NCI-H2196 (cell line): ENCODE measurements around the gene KLK1.

Experiments
- DNase-seq: peaks from one replicate; lab custom pipeline; 2025; ENCODE audit not compliant: unreplicated experiment; lab: John Stamatoyannopoulos, UW

The KLK1 gene

DNA sequence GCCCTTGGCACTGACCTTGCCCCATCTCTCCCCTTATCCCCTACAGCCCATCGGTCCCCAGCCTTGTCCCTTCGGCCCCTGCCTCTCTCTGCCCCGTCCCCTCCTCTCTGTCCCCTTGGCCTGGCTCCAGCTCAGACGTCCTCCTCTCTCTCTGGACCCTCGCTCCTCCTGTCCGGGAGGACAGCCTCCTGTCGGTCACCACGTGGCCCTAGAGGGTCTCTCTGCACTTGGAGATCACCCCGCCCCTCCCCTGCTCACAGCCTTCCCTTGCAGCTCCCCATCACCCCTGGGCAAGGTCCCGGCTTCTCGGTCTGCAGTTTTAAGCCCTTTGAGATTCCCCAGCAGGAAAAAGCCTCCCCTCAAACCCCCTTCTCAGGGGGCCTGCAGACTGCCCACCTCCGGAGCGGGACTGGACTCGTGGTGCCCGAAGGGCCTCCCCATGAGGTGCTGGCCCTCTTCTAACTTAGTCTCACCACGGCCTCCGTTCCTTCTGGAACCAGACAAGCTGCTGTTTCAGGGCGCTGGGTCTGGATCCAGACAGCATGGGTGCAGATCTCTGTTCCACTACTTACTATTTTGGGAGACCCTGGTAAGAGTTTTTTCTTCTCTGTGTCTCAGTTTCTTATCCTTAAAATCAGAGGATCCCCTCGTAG is 13.1 kb upstream of the KLK1 start:
- DNase-seq = no peak

DNA sequence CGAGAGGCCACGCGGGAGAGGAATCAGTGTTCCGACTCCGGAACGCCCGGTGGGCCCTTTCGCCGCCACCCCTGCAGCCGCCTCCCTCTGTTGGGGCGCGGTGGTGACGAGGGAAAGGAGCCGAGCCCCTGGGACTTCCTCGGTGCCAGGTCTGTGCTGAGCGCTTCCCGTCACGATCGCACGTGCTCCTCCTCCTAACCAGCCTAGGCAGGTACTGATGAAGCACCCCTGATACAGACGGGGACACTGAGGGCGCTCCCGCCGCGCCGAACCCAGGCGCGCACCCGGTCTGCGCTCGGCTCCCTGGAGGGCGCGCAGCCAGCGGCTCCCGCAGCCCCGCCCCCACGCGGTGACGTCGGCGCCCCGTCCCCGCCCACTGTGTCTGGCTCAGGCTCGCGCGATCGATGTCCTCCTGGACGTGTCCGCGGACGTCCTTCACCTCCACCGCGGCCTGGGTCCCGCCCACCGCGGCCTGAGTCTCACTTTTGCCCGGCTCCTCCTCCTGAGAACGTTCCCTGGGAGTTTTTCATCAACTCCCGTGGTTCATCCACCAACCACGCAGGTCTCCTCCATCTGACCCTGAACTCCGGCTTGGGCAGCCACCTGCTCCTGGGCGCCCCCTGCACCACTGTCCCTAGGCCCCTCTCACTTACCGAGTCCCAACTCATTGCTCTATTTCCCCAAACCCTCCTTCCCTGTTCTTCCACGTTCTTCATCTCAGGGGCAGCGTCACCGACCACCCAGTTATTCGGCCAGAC is 12.4 kb upstream of the KLK1 start:
- DNase-seq = peak; percentile 90

DNA sequence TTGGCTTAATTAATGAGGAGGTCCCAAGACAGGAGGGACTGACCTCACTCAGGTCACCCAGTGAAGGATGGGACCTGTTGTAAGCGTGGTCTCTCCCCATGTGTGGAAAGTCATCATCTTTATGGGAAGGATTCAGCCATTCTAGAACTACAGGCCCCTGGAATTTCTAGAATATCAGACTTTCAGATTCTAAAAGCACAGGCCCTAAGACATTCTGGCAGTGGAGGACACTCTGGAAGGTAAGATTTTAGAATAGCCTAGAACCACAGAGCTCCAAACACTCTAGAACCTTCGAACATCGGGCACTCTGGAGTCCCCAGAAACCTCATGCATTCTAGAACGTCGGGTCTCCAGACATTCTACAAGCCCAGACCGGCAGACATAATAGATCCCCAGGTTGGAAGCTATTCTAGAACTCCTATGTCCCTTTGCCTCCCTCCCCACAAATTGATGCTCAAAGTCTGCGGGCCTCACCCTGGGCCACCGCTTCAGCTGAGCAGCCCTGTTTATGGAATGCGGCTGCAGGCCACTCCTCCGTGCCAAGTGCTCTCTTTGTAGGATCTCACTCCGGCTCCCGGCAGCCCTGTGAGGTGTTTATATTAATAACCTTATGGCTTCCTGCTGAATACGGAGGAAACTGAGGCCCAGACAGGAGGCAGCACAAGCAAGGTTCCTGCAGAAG is 11.7 kb upstream of the KLK1 start:
- peak; percentile 39 for DNase-seq

DNA sequence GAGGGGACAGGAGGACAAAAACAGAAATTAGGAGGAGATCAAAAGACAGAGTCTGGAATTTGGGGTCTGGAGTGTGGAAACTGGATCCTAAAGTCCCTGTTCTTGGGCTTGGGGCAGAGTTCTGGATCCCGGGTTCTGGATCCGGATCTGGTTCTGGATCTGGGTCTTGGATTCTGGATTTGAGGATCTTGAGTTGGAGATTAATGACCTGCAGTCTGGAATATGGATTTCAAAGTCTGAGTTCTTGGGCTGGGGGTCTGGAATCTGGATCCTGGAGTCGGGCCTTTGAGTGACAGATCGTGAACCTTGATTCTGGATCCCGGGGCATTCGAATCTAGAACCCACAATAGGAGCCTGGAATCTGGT is 10.2 kb upstream of the KLK1 start:
- DNase-seq = no peak

DNA sequence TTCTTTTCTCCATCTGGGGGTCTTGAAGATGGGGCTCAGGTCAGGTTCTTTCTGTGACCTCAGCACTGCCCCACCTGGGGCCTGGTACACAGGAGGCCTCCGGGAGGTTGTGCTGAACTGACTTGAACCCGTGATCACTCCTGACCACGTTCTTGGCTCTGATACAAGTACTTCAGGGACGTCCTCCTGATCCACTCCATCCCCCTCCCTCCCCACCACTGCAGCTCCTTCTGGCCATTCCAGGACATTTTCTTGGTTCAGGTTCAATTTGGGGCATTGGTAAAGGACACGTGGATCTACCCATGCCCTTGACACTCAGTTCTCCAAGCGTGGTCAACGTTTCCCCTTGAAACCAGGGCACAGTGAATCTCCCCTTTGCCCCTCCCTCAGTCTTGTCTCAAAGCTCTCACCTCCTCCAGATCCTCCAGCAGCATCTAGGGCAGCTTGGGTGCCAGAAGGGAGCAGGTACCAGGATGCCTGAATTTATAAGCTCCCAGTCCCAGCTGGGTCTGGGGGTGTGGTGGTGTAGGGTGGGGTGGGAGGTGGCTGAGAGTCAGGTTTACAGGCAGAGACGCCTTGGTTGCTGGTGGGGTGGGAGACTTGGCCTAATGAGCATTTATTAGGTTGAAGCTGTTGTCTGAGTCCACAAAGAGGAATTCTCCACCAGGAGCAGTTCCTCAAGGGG is 9.7 kb upstream of the KLK1 start, which contains the start of gene KLK15:
Gene KLK15 (minus strand): TSS at position 458 of the 685 bp plus-strand sequence. CDS start 2,082 bp downstream, outside the sequence.
- no peak for DNase-seq

DNA sequence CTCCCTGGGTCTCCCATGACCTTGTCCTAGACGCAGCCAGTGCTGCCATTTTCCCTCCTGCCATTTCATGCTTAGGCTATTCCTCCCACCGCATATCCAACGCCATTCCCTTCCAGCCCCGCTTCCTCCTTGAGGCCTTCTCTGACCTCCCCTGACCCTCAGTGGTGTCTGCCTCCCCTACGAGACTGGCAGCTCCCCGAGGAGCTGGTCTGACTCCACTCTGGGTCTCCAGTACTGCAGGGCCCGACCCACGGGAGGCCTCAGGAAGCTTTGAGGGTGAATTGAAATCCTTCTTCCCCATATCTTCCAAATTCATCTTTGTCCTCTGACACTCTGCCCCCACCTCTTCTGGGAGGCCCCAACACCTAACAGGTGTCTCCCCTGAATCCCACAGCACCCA is 9.1 kb upstream of the KLK1 start:
- no peak for DNase-seq

DNA sequence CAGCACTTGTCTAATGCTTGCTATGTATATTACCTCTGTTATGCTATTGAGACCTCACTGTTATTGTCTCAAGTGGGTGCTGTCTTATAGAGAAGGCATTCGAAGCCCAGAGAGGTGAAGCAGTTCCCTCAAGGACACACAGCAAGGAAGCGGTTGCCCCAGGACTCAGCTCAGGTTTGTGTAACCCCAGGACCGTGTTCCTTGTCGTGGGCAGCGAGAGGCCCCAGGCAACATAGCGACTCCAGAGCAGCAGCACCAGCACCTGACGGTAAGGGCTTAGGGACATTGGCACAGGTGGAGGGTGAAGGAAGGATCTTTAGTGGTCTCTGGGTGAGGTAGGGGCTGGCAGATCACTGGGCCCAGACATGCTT is 7.4 kb upstream of the KLK1 start:
- no peak for DNase-seq

DNA sequence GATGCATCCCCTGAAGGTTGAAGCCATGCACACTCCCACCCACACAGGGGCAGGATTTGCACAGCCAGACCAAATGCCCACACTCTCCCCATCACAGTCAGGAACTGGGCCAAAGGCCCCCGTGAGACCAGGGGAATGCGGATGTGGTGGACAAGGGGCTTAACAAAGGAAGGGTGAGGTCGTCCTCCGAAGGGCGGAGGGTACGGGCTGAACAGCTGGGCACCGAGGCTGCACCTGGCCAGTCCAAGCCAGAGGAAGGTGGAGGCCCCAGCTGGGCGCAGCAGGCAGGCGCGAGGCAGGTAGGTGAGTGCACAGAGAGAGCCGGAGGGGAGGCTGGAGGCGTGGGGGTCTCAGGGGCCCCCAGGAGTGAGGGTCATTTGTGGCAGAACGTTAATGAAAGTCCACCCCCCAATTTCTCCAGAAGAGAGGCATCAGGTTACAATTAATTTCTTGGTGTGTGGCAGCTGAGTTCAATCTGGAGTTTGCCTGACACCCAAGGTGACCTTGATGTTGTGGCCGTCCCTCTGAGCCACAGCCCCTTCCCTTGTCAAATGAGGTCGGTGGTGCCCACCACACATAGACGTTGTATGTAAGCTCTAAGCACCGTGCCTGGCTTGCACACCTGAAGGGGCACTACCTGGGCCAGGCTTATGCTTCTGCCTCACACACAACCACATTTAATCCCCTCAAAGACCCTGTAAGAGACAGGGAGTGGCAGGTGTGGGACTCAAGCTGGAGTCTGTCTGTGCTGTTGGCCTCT is 6.9 kb upstream of the KLK1 start:
- no peak for DNase-seq

DNA sequence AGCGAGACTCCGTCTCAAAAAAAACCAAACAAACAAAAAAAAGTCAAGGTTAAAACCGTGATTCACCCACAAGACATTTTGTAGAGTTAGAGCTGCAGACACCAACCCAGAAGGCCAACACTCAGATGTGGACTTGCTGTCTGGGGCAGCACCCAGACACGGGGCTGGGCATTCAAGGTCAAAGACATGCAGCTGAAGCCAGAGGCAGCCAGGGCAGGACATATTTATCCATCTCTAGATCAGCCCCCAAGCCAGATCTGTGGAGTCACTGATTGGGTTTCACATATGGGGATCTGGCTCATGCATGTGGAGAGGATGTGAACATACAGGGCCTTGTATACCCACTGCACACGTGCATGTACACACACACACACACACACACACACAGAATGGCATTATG is 6.2 kb upstream of the KLK1 start:
- no peak for DNase-seq

DNA sequence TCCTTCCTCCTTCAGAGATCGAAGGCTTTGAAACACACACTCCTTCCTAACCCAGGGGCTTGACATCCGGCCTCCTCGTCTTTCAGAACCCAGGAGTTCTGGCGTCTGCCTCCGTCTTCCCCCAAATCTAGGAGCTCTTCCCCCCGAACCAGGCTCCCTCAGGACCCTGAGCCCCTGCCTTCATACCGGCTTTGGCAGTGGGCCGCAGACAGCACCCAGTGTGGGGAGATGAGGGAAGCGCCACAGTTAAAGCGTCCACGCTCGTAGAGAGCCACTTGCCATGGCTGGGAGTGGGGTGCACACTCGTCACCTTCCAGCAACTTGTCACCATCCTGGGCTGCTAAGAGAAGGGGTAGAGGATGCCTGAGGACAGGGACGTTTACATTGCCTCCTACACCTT is 3.9 kb upstream of the KLK1 start:
- DNase-seq = no peak

DNA sequence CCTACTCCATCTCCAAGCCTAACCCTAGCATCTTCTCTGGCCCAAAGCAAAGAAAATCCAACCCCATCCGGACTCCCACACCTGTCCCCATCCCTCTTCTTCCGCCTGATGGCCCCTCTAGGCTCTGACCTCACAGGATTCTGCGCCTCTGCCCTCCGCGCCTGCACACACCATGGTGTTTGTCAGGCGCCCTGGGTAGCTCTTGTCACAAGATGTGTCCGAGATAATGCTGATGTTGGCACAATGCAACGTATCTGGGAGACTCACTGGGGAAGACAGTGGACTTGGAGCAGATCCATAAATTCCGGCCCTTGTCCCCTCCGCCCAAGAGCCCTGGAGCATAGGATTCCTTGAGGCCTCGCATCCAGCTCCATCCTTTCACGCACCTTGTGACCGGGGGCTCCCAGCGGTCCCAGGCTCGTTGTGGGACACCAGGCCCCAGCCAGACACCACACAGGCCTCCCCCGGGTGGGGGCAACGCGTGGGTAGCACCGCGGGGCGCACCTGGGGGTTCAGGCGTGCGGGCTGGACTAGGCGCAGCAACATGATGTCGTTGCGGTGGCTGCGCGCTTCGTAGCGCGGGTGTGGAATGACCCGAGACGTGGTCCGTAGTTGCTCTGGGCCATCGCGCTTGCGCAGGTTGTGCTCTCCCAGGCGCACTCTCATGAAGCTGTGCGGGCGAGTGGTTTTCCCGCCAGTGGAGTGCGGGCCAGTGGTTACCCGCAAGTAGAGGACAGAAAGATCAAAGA is 3.1 kb upstream of the KLK1 start:
- no peak for DNase-seq

DNA sequence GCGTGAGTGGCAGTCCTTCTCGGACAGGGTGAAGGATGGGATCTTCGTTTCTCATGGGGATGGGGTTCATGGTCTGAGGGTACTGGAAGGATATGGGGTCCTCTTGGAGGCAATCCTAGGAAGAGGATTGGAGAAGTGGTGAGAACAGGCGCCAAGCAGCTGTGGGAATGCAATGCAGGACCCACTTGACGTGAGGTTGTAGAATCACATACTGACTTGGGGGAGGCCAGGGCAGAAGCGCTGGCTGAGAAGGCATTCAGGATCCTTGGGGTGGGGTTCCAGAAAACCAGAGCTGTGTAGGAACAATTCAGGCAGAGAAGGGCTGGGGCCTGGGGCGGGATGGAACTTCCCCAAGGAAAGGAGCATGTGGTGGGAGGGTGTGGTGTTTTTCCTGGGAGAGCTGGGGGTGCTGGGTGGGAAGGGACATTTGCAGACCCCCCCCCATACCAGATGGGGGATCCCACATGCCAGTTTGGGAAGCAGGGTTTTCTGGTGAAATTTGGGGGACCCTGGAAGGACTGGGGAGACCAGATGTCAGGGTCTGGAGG is 852 bp downstream of the KLK1 start:
- DNase-seq = no peak

DNA sequence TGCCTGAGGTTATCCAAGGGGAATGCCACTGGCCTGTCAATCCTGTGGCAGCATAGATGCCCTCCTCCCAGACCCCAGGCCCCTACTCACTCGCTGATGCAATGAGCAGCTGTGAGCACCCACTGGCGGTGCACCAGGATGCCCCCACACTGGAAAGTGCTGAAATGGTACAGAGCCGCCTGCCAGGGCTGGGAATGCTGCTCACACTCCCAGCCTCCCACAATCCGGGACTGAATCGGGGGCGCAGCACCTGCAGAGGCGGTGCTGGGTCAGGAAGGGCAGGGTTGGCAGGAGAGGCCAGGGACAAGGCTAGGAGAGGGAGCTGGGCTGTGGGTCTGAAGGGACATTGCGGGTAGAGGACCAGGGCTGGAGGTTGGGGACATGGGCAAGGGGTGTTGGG is 2.0 kb downstream of the KLK1 start:
- DNase-seq = no peak

DNA sequence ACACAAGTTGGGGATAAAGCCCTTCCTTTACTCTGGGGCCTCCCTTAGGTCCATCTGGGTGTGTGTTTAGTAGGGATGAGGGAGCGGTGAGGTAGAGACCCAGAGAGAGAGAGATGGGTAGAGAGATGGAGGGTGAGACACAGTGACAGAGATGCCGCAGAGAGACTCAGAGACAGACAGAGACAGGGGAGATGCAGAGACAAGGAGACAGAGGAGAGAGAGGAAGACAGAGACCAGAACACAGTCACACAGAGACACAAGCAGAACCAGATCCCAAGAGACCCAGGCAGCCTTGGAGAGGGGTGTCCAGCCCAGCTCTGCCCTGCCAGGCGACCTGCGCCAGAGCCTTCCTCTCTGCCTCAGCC is 2.4 kb downstream of the KLK1 start:
- DNase-seq = no peak

DNA sequence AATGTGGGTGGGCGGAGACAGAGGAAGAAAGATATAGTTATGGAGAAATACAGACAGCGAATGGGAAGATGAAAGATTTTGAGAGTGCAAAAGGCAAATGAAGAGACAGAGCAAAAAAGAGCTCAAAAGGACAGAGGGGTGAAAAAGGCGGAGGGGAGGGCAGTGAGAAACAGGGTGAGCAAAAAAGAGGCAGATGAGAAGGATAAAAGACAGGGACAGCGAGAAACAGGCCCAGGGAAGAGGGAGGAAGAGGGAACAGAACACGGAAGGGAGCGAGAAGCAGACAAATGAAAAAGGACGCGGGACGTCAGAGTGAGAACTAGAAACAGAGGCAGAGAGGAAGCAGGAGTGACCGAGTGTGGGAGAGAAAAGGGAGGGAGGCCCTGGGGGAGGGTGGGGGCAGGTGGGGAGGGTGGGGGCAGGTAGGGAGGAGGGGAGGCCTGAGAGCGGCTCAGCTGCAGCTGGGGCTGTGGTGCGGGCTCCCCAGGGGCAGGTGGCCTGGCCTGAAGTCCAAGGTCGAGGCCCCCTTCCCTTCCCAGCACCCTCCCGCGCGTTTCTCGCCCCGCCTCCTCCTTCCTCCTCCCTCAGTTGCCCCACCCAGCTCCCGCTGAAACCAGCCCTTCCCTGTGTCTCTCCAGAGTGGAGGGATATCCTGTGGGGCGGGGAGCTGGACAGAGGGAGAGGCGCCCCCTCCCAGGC is 2.9 kb downstream of the KLK1 start:
- DNase-seq = no peak

DNA sequence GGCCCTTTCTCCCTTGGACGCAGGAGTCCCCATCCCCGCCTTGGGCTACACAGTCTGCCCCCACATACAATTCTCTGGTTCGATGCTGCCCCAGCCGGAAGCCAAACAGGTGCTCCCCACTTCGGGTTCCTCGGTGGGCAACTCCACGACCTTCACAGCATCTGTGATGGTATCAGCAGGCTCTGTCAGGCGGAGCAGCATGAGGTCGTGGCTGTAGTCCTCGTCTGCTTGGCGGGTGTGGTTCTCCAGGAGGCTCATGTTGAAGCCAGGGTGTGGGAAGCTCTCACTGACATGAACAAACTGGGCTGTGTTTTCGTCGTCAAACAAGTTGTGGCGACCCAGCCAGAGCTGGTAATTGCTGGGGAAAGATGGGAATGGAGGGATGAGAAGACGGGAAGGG is 3.5 kb downstream of the KLK1 start:
- DNase-seq = no peak

DNA sequence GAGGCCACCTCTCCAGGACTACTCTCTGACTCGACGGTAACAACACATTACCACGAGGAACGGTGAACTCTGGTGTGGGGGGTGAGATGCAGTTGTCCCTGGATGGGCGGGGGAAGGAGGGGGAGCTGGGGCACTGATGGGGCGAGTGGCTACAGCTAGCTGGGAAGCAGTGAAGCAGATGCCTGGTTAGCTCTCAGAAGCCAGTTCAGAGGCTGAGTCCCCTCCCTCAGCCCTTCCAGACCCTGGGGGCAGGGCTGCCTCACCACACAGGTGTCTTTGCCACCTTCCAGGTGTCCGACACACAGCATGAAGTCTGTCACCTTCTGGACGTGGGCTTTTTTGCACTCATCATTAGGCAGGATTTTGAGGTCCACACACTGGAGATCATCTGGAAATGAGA is 4.0 kb downstream of the KLK1 start:
- DNase-seq = no peak

DNA sequence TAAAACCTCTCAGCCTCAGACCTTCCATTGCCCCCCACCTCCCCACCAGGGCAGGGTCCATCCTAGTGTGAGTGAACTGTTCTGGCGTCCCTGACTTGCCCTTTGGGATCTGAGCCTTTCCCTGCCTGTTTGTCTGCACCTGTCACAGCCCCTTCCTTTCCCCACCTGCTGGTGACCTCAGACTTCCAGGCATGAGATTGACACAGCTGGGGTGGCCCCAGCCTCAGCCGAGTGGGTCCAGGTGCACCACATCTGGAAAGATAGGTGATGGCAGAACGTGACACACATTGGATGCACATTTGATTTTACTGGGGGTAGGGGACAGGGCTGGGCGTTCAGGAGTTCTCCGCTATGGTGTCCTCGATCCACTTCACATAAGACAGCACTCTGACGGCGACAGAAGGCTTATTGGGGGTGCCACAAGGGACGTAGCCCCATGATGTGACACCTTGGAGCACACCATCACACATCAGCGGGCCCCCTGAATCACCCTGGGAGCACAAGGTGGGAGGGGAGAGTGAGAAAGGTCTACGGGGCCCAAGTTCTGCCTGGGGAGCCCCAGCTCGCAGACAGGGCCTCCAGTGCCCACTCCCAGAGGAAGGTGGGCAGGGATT is 4.6 kb downstream of the KLK1 start:
- DNase-seq = no peak
